Heart left ventricle (tissue), 13 donors: ENCODE data around the gene PUS1.

Experiments
- CTCF ChIP-seq, 12 donors: fragments of 200-600 bp; sonication (generic) in 4 of 12; IDR thresholded peaks; one replicate each; pipeline versions ENCODE4 v1.5.0 to v1.8.0; 2018 to 2022; ENCODE audit warnings: antibody characterized with exemption in 12 of 12, mild to moderate bottlenecking in 5 of 12
- POLR2A ChIP-seq, 2 donors: fragments of 450-650 bp; IDR thresholded peaks; one replicate each; pipeline ENCODE4 v1.6.1; 2017; ENCODE audit warnings: antibody characterized with exemption in 2 of 2, mild to moderate bottlenecking in 2 of 2, moderate library complexity in 2 of 2
- donor health status: ischemic (EF 13 %, LVEDD 7.1; RV severe dilation, severe dysfunction).
- donor health status: DM: no; HTN: yes; CAD: no.
- donor health status: DM: no; HTN: no; CAD: no.
- donor health status: ischemic (EF 25% LVEDD 6.9; RV normal size, moderate dysfunction).
- donor health status: ischemic (EF 25% LVEDD 5.7; RV mildly dilated, moderate dysfunction).
- donor health status: ischemic (EF 35%, LVEDD 5.7; RV mildly dilated, moderate dysfunction).
- donor health status: nonischemic (EF 11% LVEDD 7.7; RV severe dilation, severe dysfunction).
- donor health status: DM: yes; HTN: yes; CAD: no.
- donor health status: PGD.
- donor health status: ischemic (EF 29% LVEDD 5.4; RV normal size, mild dysfunction).
- donor health status: nonischemic (EF 23%, LVEDD 6.1; RV moderate dilation, normal function).

DNA sequence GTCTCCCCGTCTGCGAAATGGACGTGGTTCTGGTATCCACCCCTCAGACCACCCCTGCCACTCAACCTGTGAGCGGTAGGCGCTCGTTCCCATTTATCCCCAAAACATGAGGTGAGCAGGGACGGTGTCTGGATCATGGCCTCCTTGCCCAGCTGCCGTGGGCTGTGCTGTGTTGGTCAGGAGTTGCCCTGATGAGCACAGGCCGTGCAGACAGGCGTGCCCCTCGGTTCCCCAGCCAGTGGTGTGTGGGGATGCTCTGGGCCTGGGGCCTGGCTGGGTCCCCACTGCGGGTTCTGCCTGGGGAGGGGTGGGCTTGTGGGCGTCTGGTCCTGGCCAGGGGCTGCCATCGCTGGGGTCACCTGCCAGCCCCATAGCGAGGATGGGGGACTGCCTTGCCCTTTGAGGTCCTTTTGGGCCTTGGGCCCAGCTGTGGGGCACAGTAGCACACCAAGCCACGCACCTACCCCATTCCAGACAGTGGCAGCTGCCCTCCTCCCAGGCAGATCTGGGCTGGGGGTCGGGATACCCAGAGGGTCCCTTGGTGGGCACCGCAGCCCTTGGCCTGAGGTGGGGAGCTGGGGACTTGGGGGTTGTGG lies 11.3 kb upstream of the PUS1 start:
- TF ChIP-seq CTCF (IDR thresholded peaks at IDR 0.05) (no peak), POLR2A (IDR thresholded peaks at IDR 0.05) (no peak)
